Activated T-helper 9 cell treated with anti-CD3 and anti-CD28 coated beads, Interleukin-2, amount 50 U/mL, for 16 hours (primary cell): ENCODE results near the gene SBDS.

Source experiments
- DNase-seq: peaks from one replicate; pipeline ENCODE4 v3.0.0-alpha.2; 2020; ENCODE audit warnings: low read depth

SBDS gene

GRCh38 chr7:66937940-66938339 is 57.4 kb downstream of the SBDS start:
- DNase-seq, result no peak
